GM12892 (cell line): ENCODE data around the gene ARMC8.

ENCODE experiments used
- POLR2A ChIP-seq: IDR thresholded peaks from 2 replicates; pipeline ENCODE4 v1.6.1; 2011; ENCODE audit warnings: low read depth, low read length, control low read depth
- POLR2AphosphoS5 ChIP-seq: IDR thresholded peaks from 2 replicates; pipeline ENCODE4 v1.6.1; 2011; ENCODE audit warnings: low read depth, low read length, control low read depth

- TF ChIP-seq POLR2A, result no peak
- no peak for TF ChIP-seq POLR2AphosphoS5
These were observed 139.9 kb downstream of the ARMC8 start for GRCh38 chr3:138326866-138327595.
